WTC11 (cell line): Measurements from ENCODE around the gene IQGAP3. TPM values are rescaled to one million over a fixed set of nuclear protein-coding genes. Genes with fewer than 3 reads are reported as not detected.

Experiments
- ATAC-seq: fragments of 200-7000 bp; cut with Tn5 transposase; 2 replicates; pipeline ENCODE4 v1.10.0; 2021; ENCODE audit warnings: mild to moderate bottlenecking, moderate library complexity
- CTCF ChIA-PET: fragments of 300-600 bp; sonication (Branson Sonifier 250); formaldehyde crosslinking; loops from one replicate; lab custom pipeline; 2021; ENCODE audit warnings: antibody characterized with exemption; lab: Charles Lee
- POLR2A ChIA-PET: fragments of 350-600 bp; sonication (Branson Sonifier 250); formaldehyde crosslinking; loops from one replicate; lab custom pipeline; 2021; ENCODE audit warnings: antibody characterized with exemption; lab: Charles Lee
- DNase-seq: peaks from one replicate; pipeline ENCODE4 v3.0.0; 2021; ENCODE audit warnings: low spot score
- H3K27ac Mint-ChIP-seq: 2 replicates; pipeline ENCODE4 v1.8.0; 2021; ENCODE audit warnings: mixed read lengths
- H3K27me3 Mint-ChIP-seq: 2 replicates; pipeline ENCODE4 v1.8.0; 2021; ENCODE audit warnings: low read depth, mild to moderate bottlenecking, moderate library complexity, mixed read lengths
- H3K36me3 Mint-ChIP-seq: 2 replicates; pipeline ENCODE4 v1.8.0; 2021; ENCODE audit warnings: mixed read lengths
- H3K4me1 Mint-ChIP-seq: 2 replicates; pipeline ENCODE4 v1.8.0; 2022; ENCODE audit warnings: mixed read lengths
- H3K4me3 Mint-ChIP-seq: 2 replicates; pipeline ENCODE4 v1.8.0; 2021; ENCODE audit warnings: mild to moderate bottlenecking, moderate library complexity, mixed read lengths
- H3K9me3 Mint-ChIP-seq: 2 replicates; pipeline ENCODE4 v1.8.0; 2021; ENCODE audit warnings: mixed read lengths
- ATF1 ChIP-seq: sonication (generic); formaldehyde crosslinking; IDR thresholded peaks from 2 replicates; pipeline ENCODE4 v1.8.1; 2023; ENCODE audit warnings: mild to moderate bottlenecking, moderate library complexity, missing genetic modification reagents
- CBFB ChIP-seq: sonication (generic); formaldehyde crosslinking; IDR thresholded peaks from 2 replicates; pipeline ENCODE4 v1.8.1; 2022; ENCODE audit warnings: mild to moderate bottlenecking, low read depth, missing genetic modification reagents
- CREM ChIP-seq: sonication (generic); formaldehyde crosslinking; IDR thresholded peaks from 2 replicates; pipeline ENCODE4 v1.8.1; 2022; ENCODE audit warnings: mild to moderate bottlenecking, missing genetic modification reagents, moderate library complexity
- ELF4 ChIP-seq: sonication (generic); formaldehyde crosslinking; IDR thresholded peaks from 2 replicates; pipeline ENCODE4 v1.8.1; 2022; ENCODE audit warnings: low read depth, mild to moderate bottlenecking, moderate library complexity, missing genetic modification reagents
- EMX1 ChIP-seq: fragments of 250-450 bp; sonication (Bioruptor Pico); IDR thresholded peaks from 2 replicates; pipeline ENCODE4 v1.8.0; 2021; ENCODE audit warnings: mild to moderate bottlenecking
- ETV6 ChIP-seq: sonication (generic); formaldehyde crosslinking; IDR thresholded peaks from 2 replicates; pipeline ENCODE4 v1.8.1; 2022; ENCODE audit warnings: mild to moderate bottlenecking, missing genetic modification reagents
- FOXP1 ChIP-seq: sonication (generic); formaldehyde crosslinking; IDR thresholded peaks from 2 replicates; pipeline ENCODE4 v1.8.0; 2022; ENCODE audit warnings: missing genetic modification reagents, mild to moderate bottlenecking, moderate library complexity, borderline replicate concordance
- IRF2 ChIP-seq: sonication (generic); formaldehyde crosslinking; IDR thresholded peaks from 2 replicates; pipeline ENCODE4 v1.8.0; 2022; ENCODE audit warnings: low read depth, missing genetic modification reagents, borderline replicate concordance
- JAZF1 ChIP-seq: fragments of 250-450 bp; sonication (Bioruptor Pico); IDR thresholded peaks from 2 replicates; pipeline ENCODE4 v1.9.0; 2021; ENCODE audit warnings: moderate library complexity, mild to moderate bottlenecking, inconsistent platforms
- KAT7 ChIP-seq: sonication (generic); formaldehyde crosslinking; IDR thresholded peaks from 2 replicates; pipeline ENCODE4 v1.8.1; 2023; ENCODE audit warnings: missing genetic modification reagents, mild to moderate bottlenecking, borderline replicate concordance
- MXD4 ChIP-seq: fragments of 250-450 bp; sonication (Bioruptor Pico); IDR thresholded peaks from 2 replicates; pipeline ENCODE4 v1.8.0; 2021; ENCODE audit warnings: mild to moderate bottlenecking, moderate library complexity, borderline replicate concordance
- MYBL2 ChIP-seq: sonication (generic); formaldehyde crosslinking; IDR thresholded peaks from 2 replicates; pipeline ENCODE4 v1.8.1; 2023; ENCODE audit warnings: mild to moderate bottlenecking, moderate library complexity, missing genetic modification reagents
- NFE2L1 ChIP-seq: sonication (generic); formaldehyde crosslinking; IDR thresholded peaks from 2 replicates; pipeline ENCODE4 v1.8.1; 2023; ENCODE audit warnings: missing genetic modification reagents
- NFYB ChIP-seq: sonication (generic); formaldehyde crosslinking; conservative IDR thresholded peaks from 2 replicates; pipeline ENCODE4 v1.8.0; 2022; ENCODE audit warnings: low read depth, missing genetic modification reagents
- OVOL2 ChIP-seq: fragments of 250-450 bp; sonication (Bioruptor Pico); IDR thresholded peaks from 2 replicates; pipeline ENCODE4 v1.9.0; 2021; ENCODE audit warnings: mild to moderate bottlenecking, borderline replicate concordance
- RELA ChIP-seq: sonication (generic); formaldehyde crosslinking; IDR thresholded peaks from 2 replicates; pipeline ENCODE4 v1.8.1; 2022; ENCODE audit warnings: missing genetic modification reagents, mild to moderate bottlenecking, borderline replicate concordance
- SMAD3 ChIP-seq: sonication (generic); formaldehyde crosslinking; IDR thresholded peaks from 2 replicates; pipeline ENCODE4 v1.8.0; 2022; ENCODE audit warnings: missing genetic modification reagents, mild to moderate bottlenecking, borderline replicate concordance
- SP1 ChIP-seq: sonication (generic); formaldehyde crosslinking; conservative IDR thresholded peaks from 2 replicates; pipeline ENCODE4 v1.8.1; 2022; ENCODE audit warnings: missing genetic modification reagents
- TEAD1 ChIP-seq: sonication (generic); formaldehyde crosslinking; IDR thresholded peaks from 2 replicates; pipeline ENCODE4 v1.8.0; 2022; ENCODE audit warnings: mild to moderate bottlenecking, missing genetic modification reagents
- ZBTB21 ChIP-seq: sonication (generic); formaldehyde crosslinking; IDR thresholded peaks from 2 replicates; pipeline ENCODE4 v1.8.1; 2023; ENCODE audit warnings: mild to moderate bottlenecking, missing genetic modification reagents, borderline replicate concordance
- ZNF219 ChIP-seq: sonication (generic); formaldehyde crosslinking; IDR thresholded peaks from 2 replicates; pipeline ENCODE4 v1.8.0; 2023; ENCODE audit warnings: missing genetic modification reagents, mild to moderate bottlenecking, borderline replicate concordance
- ZNF423 ChIP-seq: fragments of 250-450 bp; sonication (Bioruptor Pico); IDR thresholded peaks from 2 replicates; pipeline ENCODE4 v2.1.2; 2022; ENCODE audit warnings: mild to moderate bottlenecking, moderate library complexity
- ZNF671 ChIP-seq: fragments of 250-450 bp; sonication (Bioruptor Pico); IDR thresholded peaks from 2 replicates; pipeline ENCODE4 v1.8.0; 2021; ENCODE audit warnings: mild to moderate bottlenecking
- total RNA-seq: library from RNA; stranded (reverse); gene quantifications from 3 replicates; pipeline ENCODE4 v1.2.3, GENCODE V29; 2021
- TF ChIP-seq, protein P1 (sequence below): fragments of 250-450 bp; sonication (Bioruptor Pico); IDR thresholded peaks from 2 replicates; pipeline ENCODE4 v1.9.0; 2021; ENCODE audit warnings: mild to moderate bottlenecking
- TF ChIP-seq, protein P2 (sequence below): fragments of 250-450 bp; sonication (Bioruptor Pico); conservative IDR thresholded peaks from 2 replicates; pipeline ENCODE4 v1.9.0; 2021; ENCODE audit warnings: mild to moderate bottlenecking
- TF ChIP-seq, protein P3 (sequence below): sonication (generic); formaldehyde crosslinking; IDR thresholded peaks from 2 replicates; pipeline ENCODE4 v1.8.1; 2022; ENCODE audit warnings: mild to moderate bottlenecking, missing genetic modification reagents, moderate library complexity, borderline replicate concordance
- TF ChIP-seq, protein P4 (sequence below): sonication (generic); formaldehyde crosslinking; IDR thresholded peaks from 2 replicates; pipeline ENCODE4 v1.8.0; 2022; ENCODE audit warnings: missing genetic modification reagents
- TF ChIP-seq, protein P5 (sequence below): sonication (generic); formaldehyde crosslinking; IDR thresholded peaks from 2 replicates; pipeline ENCODE4 v1.8.0; 2023; ENCODE audit warnings: missing genetic modification reagents

The IQGAP3 gene
- total RNA-seq, 1 experiment from 2014 or later = 33.3 TPM

DNA sequence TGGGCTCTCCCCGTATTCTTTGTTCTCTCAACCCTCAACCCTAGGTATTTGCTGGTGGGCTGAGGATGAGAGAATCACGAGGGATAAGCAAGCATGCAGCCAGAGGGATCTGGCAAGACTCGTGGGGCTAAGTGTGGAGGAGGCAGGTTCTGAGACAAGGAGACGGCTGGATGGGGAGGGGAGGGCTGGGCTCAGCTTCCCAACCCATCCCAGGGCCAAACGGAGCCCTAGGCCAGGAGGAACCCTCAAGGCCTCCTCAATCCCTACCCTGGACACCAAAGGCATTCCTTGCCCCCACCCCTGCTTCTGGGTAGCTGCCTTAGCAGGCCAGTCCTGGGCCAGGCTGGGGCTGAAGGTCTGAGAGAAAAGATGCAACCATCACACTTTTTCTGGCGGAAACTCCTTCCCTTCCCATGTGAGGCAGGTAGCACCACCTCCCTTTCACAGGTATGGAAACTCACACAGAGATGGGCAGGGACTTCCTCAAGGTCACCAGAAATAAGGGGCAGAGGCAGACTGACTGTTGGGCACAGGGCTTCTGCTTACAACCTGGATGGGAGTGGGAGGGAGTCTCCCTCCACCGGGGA, 78.0 kb downstream of the IQGAP3 start (continued):
- TF ChIP-seq, protein P1, sequence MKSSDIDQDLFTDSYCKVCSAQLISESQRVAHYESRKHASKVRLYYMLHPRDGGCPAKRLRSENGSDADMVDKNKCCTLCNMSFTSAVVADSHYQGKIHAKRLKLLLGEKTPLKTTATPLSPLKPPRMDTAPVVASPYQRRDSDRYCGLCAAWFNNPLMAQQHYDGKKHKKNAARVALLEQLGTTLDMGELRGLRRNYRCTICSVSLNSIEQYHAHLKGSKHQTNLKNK (CRISPR knock-in tag) = no peak
- TF ChIP-seq OVOL2 (CRISPR knock-in tag) (no peak), KAT7 (CRISPR knock-in tag) (no peak), FOXP1 (no peak), CBFB (no peak), NFYB (CRISPR knock-in tag) (no peak), TEAD1 (CRISPR knock-in tag) (no peak), NFE2L1 (CRISPR knock-in tag) (no peak), JAZF1 (CRISPR knock-in tag) (no peak)
- TF ChIP-seq, protein P2, sequence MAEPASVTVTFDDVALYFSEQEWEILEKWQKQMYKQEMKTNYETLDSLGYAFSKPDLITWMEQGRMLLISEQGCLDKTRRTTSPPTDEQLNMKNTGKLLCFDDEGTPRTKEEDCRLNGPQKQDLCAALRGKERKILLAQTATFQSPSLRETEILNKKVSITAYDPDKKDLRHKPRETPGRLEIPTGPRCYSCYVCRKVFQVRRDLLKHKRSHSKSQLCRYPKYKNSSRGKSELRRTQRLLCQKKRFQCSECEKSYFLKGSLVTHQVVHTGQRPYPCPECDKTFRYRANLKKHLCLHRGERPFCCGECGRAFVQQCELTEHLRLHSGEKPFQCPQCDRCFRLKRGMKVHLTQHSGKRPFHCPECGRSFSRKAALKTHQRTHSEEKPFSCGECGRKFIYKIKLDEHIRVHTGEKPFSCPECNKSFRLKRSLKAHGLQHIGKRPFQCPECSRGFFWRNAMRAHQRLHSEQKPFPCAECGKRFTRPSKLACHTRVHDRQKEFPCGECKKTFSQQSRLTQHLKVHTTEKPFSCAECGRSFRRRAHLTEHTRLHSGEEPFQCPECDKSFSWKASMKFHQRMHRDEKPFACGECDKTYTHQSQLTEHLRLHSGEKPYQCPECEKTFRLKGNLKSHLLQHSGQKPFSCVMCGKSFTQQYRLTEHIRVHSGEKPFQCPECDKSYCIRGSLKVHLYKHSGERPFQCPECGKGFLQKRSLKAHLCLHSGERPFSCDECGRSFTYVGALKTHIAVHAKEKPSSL (CRISPR knock-in tag) = no peak

DNA sequence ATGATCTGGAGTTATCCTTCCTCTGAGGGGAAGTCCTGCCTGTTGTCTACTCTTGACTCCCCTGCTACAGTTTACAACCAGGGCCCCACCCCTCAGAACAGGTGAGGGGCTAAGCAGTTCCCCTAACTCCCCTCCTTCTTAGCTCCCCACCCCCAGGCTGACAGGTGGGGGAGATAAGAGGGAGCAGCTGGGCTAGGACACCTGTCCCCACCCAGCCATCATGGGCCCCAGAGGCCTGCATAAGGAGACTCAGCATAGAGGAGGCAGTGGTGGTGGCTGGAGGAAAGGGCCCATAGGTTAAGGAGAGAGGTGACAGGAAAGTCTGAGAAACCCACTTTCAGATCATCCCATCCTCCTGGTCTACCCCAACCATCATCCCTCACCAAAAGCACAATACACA, 78.6 kb downstream of the IQGAP3 start:
- Mint-ChIP-seq H3K27me3 (no peaks in the 10 kb centered on the region), H3K36me3 (no peaks in the 10 kb centered on the region), H3K9me3 (no peaks in the 10 kb centered on the region), H3K4me3 (no peak overlapping the region), H3K27ac (no peak overlapping the region; the same call in 1 of the 2 replicates), H3K4me1 (peaks cover 95% of the 10 kb centered on the region)
- TF ChIP-seq MYBL2 (CRISPR knock-in tag) (no peak), SMAD3 (CRISPR knock-in tag) (no peak), ETV6 (CRISPR knock-in tag) (no peak), ELF4 (CRISPR knock-in tag) (no peak), ZNF219 (no peak), SP1 (CRISPR knock-in tag) (no peak), IRF2 (CRISPR knock-in tag) (no peak), ZBTB21 (no peak), CBFB (no peak), MXD4 (CRISPR knock-in tag) (no peak), EMX1 (CRISPR knock-in tag) (no peak), CREM (CRISPR knock-in tag) (no peak), RELA (CRISPR knock-in tag) (no peak), ZNF671 (CRISPR knock-in tag) (no peak), ZNF423 (CRISPR knock-in tag) (no peak), ATF1 (CRISPR knock-in tag) (no peak)
- TF ChIP-seq, protein P3, sequence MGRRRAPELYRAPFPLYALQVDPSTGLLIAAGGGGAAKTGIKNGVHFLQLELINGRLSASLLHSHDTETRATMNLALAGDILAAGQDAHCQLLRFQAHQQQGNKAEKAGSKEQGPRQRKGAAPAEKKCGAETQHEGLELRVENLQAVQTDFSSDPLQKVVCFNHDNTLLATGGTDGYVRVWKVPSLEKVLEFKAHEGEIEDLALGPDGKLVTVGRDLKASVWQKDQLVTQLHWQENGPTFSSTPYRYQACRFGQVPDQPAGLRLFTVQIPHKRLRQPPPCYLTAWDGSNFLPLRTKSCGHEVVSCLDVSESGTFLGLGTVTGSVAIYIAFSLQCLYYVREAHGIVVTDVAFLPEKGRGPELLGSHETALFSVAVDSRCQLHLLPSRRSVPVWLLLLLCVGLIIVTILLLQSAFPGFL (CRISPR knock-in tag) = no peak
- TF ChIP-seq, protein P4, sequence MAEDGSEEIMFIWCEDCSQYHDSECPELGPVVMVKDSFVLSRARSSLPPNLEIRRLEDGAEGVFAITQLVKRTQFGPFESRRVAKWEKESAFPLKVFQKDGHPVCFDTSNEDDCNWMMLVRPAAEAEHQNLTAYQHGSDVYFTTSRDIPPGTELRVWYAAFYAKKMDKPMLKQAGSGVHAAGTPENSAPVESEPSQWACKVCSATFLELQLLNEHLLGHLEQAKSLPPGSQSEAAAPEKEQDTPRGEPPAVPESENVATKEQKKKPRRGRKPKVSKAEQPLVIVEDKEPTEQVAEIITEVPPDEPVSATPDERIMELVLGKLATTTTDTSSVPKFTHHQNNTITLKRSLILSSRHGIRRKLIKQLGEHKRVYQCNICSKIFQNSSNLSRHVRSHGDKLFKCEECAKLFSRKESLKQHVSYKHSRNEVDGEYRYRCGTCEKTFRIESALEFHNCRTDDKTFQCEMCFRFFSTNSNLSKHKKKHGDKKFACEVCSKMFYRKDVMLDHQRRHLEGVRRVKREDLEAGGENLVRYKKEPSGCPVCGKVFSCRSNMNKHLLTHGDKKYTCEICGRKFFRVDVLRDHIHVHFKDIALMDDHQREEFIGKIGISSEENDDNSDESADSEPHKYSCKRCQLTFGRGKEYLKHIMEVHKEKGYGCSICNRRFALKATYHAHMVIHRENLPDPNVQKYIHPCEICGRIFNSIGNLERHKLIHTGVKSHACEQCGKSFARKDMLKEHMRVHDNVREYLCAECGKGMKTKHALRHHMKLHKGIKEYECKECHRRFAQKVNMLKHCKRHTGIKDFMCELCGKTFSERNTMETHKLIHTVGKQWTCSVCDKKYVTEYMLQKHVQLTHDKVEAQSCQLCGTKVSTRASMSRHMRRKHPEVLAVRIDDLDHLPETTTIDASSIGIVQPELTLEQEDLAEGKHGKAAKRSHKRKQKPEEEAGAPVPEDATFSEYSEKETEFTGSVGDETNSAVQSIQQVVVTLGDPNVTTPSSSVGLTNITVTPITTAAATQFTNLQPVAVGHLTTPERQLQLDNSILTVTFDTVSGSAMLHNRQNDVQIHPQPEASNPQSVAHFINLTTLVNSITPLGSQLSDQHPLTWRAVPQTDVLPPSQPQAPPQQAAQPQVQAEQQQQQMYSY (CRISPR knock-in tag) = no peak
- TF ChIP-seq, protein P5, sequence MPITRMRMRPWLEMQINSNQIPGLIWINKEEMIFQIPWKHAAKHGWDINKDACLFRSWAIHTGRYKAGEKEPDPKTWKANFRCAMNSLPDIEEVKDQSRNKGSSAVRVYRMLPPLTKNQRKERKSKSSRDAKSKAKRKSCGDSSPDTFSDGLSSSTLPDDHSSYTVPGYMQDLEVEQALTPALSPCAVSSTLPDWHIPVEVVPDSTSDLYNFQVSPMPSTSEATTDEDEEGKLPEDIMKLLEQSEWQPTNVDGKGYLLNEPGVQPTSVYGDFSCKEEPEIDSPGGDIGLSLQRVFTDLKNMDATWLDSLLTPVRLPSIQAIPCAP (CRISPR knock-in tag) = no peak
- ATAC-seq = no peak
- DNase-seq = no peak
- POLR2A ChIA-PET = no interaction called here
- CTCF ChIA-PET = interaction anchor here (0.8 to 6.0 kb wide), 4 partner anchors 9 to 108 kb away, joined by 3 to 145 read pairs (median 42); partner anchors contain the start of gene MEF2D
